Adrenal gland (tissue), 12 donors: Measurements from ENCODE around the gene JADE2. TPM values are rescaled to one million over a fixed set of nuclear protein-coding genes. Genes with fewer than 3 reads are reported as not detected.
A peak's percentile ranks its signal among the peaks of the same experiment; 100 is the strongest.
"Not testable (repeated sequence)": the region's sequence is repeated elsewhere in the genome, so short reads cannot be mapped to it uniquely, and the experiment has no call there.

Source experiments
- DNase-seq, 7 donors: peaks; one replicate each; pipeline ENCODE4 v3.0.0-alpha.2; 2019 to 2020
- H3K27ac ChIP-seq, 5 donors: fragments of 200-600 bp; sonication (generic) in 4 of 5; 1 replicate in 3 of 5; 2 replicates in 2 of 5; pipeline versions ENCODE4 v1.5.1 to v1.8.0; 2016 to 2020; ENCODE audit warnings: mild to moderate bottlenecking in 1 of 5
- H3K27me3 ChIP-seq: fragments of 200-600 bp; 2 replicates; pipeline ENCODE4 v1.8.0; 2021
- H3K36me3 ChIP-seq, 2 donors: fragments of 200-600 bp; replicated peaks in 1 of 2; 1 replicate in 1 of 2; 2 replicates in 1 of 2; pipeline versions ENCODE4 v1.5.1 to v1.8.0; 2018 to 2022
- H3K4me1 ChIP-seq, 2 donors: fragments of 200-600 bp; replicated peaks in 1 of 2; 1 replicate in 1 of 2; 2 replicates in 1 of 2; pipeline versions ENCODE4 v1.5.1 to v1.8.0; 2018 to 2021
- H3K4me3 ChIP-seq, 4 donors: fragments of 200-600 bp; sonication (generic) in 3 of 4; one replicate each; pipeline ENCODE4 v1.5.1; 2016 to 2018
- H3K9me3 ChIP-seq, 3 donors: fragments of 200-600 bp; sonication (generic) in 1 of 3; replicated peaks in 1 of 3; 1 replicate in 2 of 3; 2 replicates in 1 of 3; pipeline versions ENCODE4 v1.5.1 to v1.8.0; 2016 to 2021
- CTCF ChIP-seq, 6 experiments: fragments of 450-650 bp in 4 of 6; fragments of 200-600 bp in 2 of 6; sonication (generic) in 1 of 6; IDR thresholded peaks; 1 replicate in 5 of 6; 2 replicates in 1 of 6; pipeline versions ENCODE4 v1.5.1 to v1.8.0; 2016 to 2021; ENCODE audit warnings: antibody characterized with exemption in 6 of 6, mild to moderate bottlenecking in 2 of 6, moderate library complexity in 1 of 6
- POLR2A ChIP-seq, 2 donors: fragments of 450-650 bp; IDR thresholded peaks; one replicate each; pipeline ENCODE4 v1.6.1; 2017; ENCODE audit warnings: antibody characterized with exemption in 2 of 2, mild to moderate bottlenecking in 2 of 2, moderate library complexity in 1 of 2
- WGBS, 4 donors: extraction: QIAGEN DNeasy Blood & Tissue Kit in 2 of 4; methylation state at CpG; one replicate each; pipeline versions ENCODE4 v1.1.5 to v1.1.7; 2013 to 2017; 5-methylcytosine and 5-hydroxymethylcytosine counted together
- intact Hi-C, 2 donors: fragments of 100-400 bp; cut with DNase I; formaldehyde crosslinking; loops; one replicate each; pipeline versions ENCODE4 v1.14.1 to v1.15.0; 2022 to 2023
- polyA plus RNA-seq, 3 donors: library from polyadenylated mRNA; stranded (reverse); fragments of 200-250 nt in 2 of 3; fragments of 350-450 nt in 1 of 3; fragmentation: Illumina TruSeq in 1 of 3; extraction: RNeasy Lipid Tissue Mini Kit (QIAGEN cat#74804) in 1 of 3; gene quantifications; one replicate each; pipeline ENCODE4 v1.2.3, GENCODE V29; 2013 to 2014
- total RNA-seq, 9 donors: library from RNA; depleted of rRNA in 4 of 9; stranded (reverse); fragments of >200 nt in 4 of 9; fragments of 120-200 nt in 1 of 9; fragmentation: NEBNext Ultra II Directional in 1 of 9; extraction: Animal tissue kit (Norgen Biotek cat#: 25700) in 1 of 9; gene quantifications; one replicate each; pipeline versions ENCODE4 v1.1.0 to v1.2.4, GENCODE V29; 2013 to 2023
- donor health status: healthy with polysubstance abuse.
- donor health status: Bipolar disorder and iron deficiency.
- donor health status: DM: yes; HTN: yes; CAD: no.
- donor health status: DM: no; HTN: no; CAD: no.
- donor health status: DM: no; HTN: no; CAD: no.
- donor health status: DM: yes; HTN: yes; CAD: no.

The JADE2 gene
- total and polyA plus RNA-seq, 12 donors: 7.9 to 180 (median 70.2) TPM

- WGBS, 4 donors: 28 to 48% (median 41%) methylated on average over 4 to 6 of the region's 6 CpGs
- TF ChIP-seq POLR2A (IDR thresholded peaks at IDR 0.05) (no peak), CTCF (IDR thresholded peaks at IDR 0.05) (no peak)
- no peaks in the 10 kb centered on the region for H3K9me3 ChIP-seq
- peak in 5 of 7 donors; percentile 50 to 72 (median 68) for DNase-seq
- H3K27me3 ChIP-seq: no peaks in the 10 kb centered on the region
- peaks cover 0 to 7% of the 10 kb centered on the region in 2 donors for H3K36me3 ChIP-seq
- intact Hi-C loops: no loop called here
- no peak overlapping the region for H3K4me3 ChIP-seq
- peak overlapping the region; percentile 75 to 96 (median 88) for H3K27ac ChIP-seq
- H3K4me1 ChIP-seq: peaks cover 52 to 69% of the 10 kb centered on the region in 2 donors
These were observed 28.4 kb downstream of the JADE2 start for GRCh38 chr5:134553821-134554267.

- no peaks in the 10 kb centered on the region for H3K27me3 ChIP-seq
- peaks cover 0 to 14% of the 10 kb centered on the region in 2 donors for H3K36me3 ChIP-seq
- intact Hi-C loops: no loop called here
- peak overlapping the region; percentile 87 to 96 (median 90) for H3K27ac ChIP-seq
- H3K9me3 ChIP-seq: no peaks in the 10 kb centered on the region
- H3K4me1 ChIP-seq: peaks cover 52 to 65% of the 10 kb centered on the region in 2 donors
- H3K4me3 ChIP-seq: no peak overlapping the region
- WGBS, 4 donors: 10 to 17% (median 12%) methylated on average over 11 to 15 of the region's 15 CpGs
- DNase-seq: peak; percentile 90 to 99 (median 97)
- TF ChIP-seq POLR2A (IDR thresholded peaks at IDR 0.05): peak in 1 of 2 donors; percentile 63
- TF ChIP-seq CTCF (IDR thresholded peaks at IDR 0.05): peak in 5 of 6 experiments; percentile 14 to 58 (median 40)
These were observed 29.1 kb downstream of the JADE2 start for GRCh38 chr5:134554319-134555222.

- intact Hi-C loops: no loop called here
- Histone ChIP-seq H3K27me3 (no peaks in the 10 kb centered on the region), H3K9me3 (no peaks in the 10 kb centered on the region), H3K4me1 (peaks cover 48 to 57% of the 10 kb centered on the region in 2 donors), H3K36me3 (peaks cover 0 to 22% of the 10 kb centered on the region in 2 donors), H3K27ac (peak overlapping the region; percentile 87 to 96 (median 90)), H3K4me3 (no peak overlapping the region)
- WGBS, 4 donors: 44 to 71% (median 52%) methylated on average over 4 to 7 of the region's 7 CpGs
- TF ChIP-seq CTCF (IDR thresholded peaks at IDR 0.05): no peak
- no peak for TF ChIP-seq POLR2A (IDR thresholded peaks at IDR 0.05)
- DNase-seq: no peak
These were observed 29.9 kb downstream of the JADE2 start for GRCh38 chr5:134555223-134555889.

GRCh38 chr5:134555890-134556311, 30.4 kb downstream of the JADE2 start:
- intact Hi-C loops: no loop called here
- TF ChIP-seq POLR2A (IDR thresholded peaks at IDR 0.05) (no peak), CTCF (IDR thresholded peaks at IDR 0.05) (no peak)
- Histone ChIP-seq H3K27me3 (no peaks in the 10 kb centered on the region), H3K9me3 (no peaks in the 10 kb centered on the region), H3K27ac (peak overlapping the region; percentile 87 to 96 (median 90)), H3K36me3 (peaks cover 0 to 27% of the 10 kb centered on the region in 2 donors), H3K4me3 (no peak overlapping the region), H3K4me1 (peaks cover 43 to 52% of the 10 kb centered on the region in 2 donors)
- 24 to 33% (median 28%) methylated on average over 10 to 11 of the region's 11 CpGs for WGBS, 4 donors
- peak; percentile 77 to 91 (median 88) for DNase-seq

GRCh38 chr5:134556588-134556987, 31.1 kb downstream of the JADE2 start:
- intact Hi-C loops, H3K9me3 ChIP-seq, DNase-seq, H3K27me3 ChIP-seq, H3K4me3 ChIP-seq: not testable (repeated sequence)
- Histone ChIP-seq H3K4me1 (peaks cover 38 to 50% of the 10 kb centered on the region in 2 donors), H3K36me3 (peaks cover 0 to 34% of the 10 kb centered on the region in 2 donors), H3K27ac (peak overlapping the region in 1 of 5 donors; percentile 96)
- WGBS, 4 donors: 87 to 94% (median 91%) methylated on average over 3 of the region's 3 CpGs
